HepG2 (cell line): ENCODE data around the gene LMNA. TPM values are rescaled to one million over a fixed set of nuclear protein-coding genes. Genes with fewer than 3 reads are reported as not detected.

Source experiments
- FOXO1 ChIP-seq: sonication (generic); formaldehyde crosslinking; IDR thresholded peaks from 2 replicates; pipeline ENCODE4 v1.4.0; 2020; ENCODE audit warnings: missing genetic modification reagents
- HHEX ChIP-seq: IDR thresholded peaks from 2 replicates; pipeline ENCODE4 v1.6.1; 2016; ENCODE audit warnings: control low read depth
- ISX ChIP-seq: sonication (generic); formaldehyde crosslinking; conservative IDR thresholded peaks from 2 replicates; pipeline ENCODE4 v1.5.0; 2020; ENCODE audit warnings: missing genetic modification reagents
- KDM6A ChIP-seq: IDR thresholded peaks from 2 replicates; pipeline ENCODE4 v1.6.1; 2016; ENCODE audit warnings: low read depth
- SIN3A ChIP-seq: IDR thresholded peaks from 2 replicates; pipeline ENCODE4 v1.6.1; 2011; ENCODE audit warnings: low read depth, mild to moderate bottlenecking, control low read depth, low read length, borderline replicate concordance
- SNAI1 ChIP-seq: sonication (generic); formaldehyde crosslinking; IDR thresholded peaks from 2 replicates; pipeline ENCODE4 v1.5.0; 2020; ENCODE audit warnings: mild to moderate bottlenecking, missing genetic modification reagents, borderline replicate concordance
- ZBTB1 ChIP-seq: sonication (generic); formaldehyde crosslinking; IDR thresholded peaks from 2 replicates; pipeline ENCODE4 v1.4.0; 2020; ENCODE audit warnings: missing genetic modification reagents, borderline replicate concordance
- ZNF296 ChIP-seq: sonication (generic); formaldehyde crosslinking; conservative IDR thresholded peaks from 2 replicates; pipeline ENCODE4 v1.5.0; 2020; ENCODE audit warnings: mild to moderate bottlenecking, missing genetic modification reagents
- ZNF572 ChIP-seq: sonication (generic); formaldehyde crosslinking; IDR thresholded peaks from 2 replicates; pipeline ENCODE4 v1.5.1; 2020; ENCODE audit warnings: mild to moderate bottlenecking, missing genetic modification reagents
- ZNF713 ChIP-seq: sonication (generic); formaldehyde crosslinking; IDR thresholded peaks from 2 replicates; pipeline ENCODE4 v1.4.0; 2020; ENCODE audit warnings: mild to moderate bottlenecking, missing genetic modification reagents
- polyA plus RNA-seq, 8 experiments: library from polyadenylated mRNA; depleted of rRNA in 3 of 8; stranded (reverse) in 7 of 8; unstranded in 1 of 8; fragments of >200 nt; fragmentation: Illumina TruSeq in 4 of 8; extraction: Trizol in 4 of 8; gene quantifications; 2 replicates each; pipeline versions ENCODE4 v1.2.1 to v1.2.3, GENCODE V29; 2011 to 2016; ENCODE audit warnings: low read depth in 4 of 8, missing spikeins in 1 of 8, mixed read lengths in 1 of 8; ENCODE audit not compliant: insufficient read depth in 1 of 8
- total RNA-seq, 5 experiments: library from RNA; depleted of rRNA; stranded (reverse); fragments of >200 nt; fragmentation: Illumina TruSeq; extraction: Trizol; gene quantifications; 2 replicates each; pipeline ENCODE4 v1.2.3, GENCODE V29; 2016; ENCODE audit warnings: low read depth in 1 of 5
- TF ChIP-seq, protein P1 (sequence below): sonication (generic); formaldehyde crosslinking; IDR thresholded peaks from 2 replicates; pipeline ENCODE4 v1.4.0; 2020; ENCODE audit warnings: low read depth, mild to moderate bottlenecking, missing genetic modification reagents
- TF ChIP-seq, protein P2 (sequence below): sonication (generic); formaldehyde crosslinking; IDR thresholded peaks from 2 replicates; pipeline ENCODE4 v1.4.0; 2020; ENCODE audit warnings: missing genetic modification reagents, mild to moderate bottlenecking, borderline replicate concordance
- TF ChIP-seq, protein P3 (sequence below): sonication (generic); formaldehyde crosslinking; IDR thresholded peaks from 2 replicates; pipeline ENCODE4 v1.9.0; 2021; ENCODE audit warnings: mild to moderate bottlenecking, missing genetic modification reagents
- TF ChIP-seq, protein P4 (sequence below): IDR thresholded peaks from 2 replicates; pipeline ENCODE4 v1.6.1; 2016; ENCODE audit warnings: missing compliant biosample characterization, missing genetic modification reagents, borderline replicate concordance
- TF ChIP-seq, protein P5 (sequence below): sonication (generic); formaldehyde crosslinking; IDR thresholded peaks from 2 replicates; pipeline ENCODE4 v1.5.0; 2020; ENCODE audit warnings: missing genetic modification reagents

Gene LMNA
- total and polyA plus RNA-seq, 2 of the 13 experiments (the other 11 are each of a cell fraction or from before 2014, with no cell fraction given): 107 to 225 TPM

DNA sequence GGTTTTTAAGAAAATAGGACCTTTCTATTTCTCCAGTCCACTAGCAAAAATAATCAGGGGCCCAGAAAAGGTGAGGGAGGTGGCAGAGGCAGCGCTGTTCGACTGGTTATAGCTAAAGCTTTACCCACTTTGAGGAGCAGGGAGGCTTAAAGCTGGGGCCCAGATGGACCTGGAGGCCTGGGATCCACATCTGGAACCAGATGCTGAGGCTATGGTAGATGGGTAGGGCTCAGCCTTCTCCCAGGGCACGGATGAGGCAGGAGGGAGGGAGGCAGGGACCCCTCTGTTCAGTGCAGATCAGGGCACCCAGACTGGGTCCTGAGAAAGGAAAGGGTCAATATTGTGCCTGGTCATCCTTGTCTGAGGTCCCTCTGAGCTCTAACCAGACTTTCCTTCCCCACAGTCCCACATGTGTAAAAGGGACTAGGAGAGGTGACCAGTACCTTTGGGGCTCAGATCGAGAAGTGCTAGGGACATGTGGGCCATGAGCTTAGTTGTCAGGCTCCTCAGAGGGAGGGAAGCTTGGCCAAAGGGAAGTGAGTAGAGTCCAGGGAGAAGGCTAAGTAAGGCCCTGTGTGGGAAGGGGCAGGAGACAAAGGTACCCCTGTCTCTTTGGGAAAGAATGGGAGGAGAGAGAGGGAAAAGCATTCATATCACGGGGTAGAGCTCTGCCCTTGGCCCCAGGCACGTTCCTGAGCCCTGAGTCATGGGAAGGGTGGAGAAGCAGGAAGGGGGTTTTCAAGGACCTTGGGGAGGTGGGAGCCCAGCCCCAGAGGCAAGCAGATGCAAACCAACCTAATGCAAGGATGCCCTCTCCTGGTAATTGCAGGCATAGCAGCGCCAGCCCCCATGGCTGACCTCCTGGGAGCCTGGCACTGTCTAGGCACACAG, 15.4 kb downstream of the LMNA start (continued):
- TF ChIP-seq, protein P1, sequence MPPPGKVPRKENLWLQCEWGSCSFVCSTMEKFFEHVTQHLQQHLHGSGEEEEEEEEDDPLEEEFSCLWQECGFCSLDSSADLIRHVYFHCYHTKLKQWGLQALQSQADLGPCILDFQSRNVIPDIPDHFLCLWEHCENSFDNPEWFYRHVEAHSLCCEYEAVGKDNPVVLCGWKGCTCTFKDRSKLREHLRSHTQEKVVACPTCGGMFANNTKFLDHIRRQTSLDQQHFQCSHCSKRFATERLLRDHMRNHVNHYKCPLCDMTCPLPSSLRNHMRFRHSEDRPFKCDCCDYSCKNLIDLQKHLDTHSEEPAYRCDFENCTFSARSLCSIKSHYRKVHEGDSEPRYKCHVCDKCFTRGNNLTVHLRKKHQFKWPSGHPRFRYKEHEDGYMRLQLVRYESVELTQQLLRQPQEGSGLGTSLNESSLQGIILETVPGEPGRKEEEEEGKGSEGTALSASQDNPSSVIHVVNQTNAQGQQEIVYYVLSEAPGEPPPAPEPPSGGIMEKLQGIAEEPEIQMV (CRISPR knock-in tag): peak; percentile 88
- peak; percentile 58; the same call in 1 of the 2 replicates for TF ChIP-seq FOXO1 (CRISPR knock-in tag)
- no peak for TF ChIP-seq HHEX (CRISPR knock-in tag)
- TF ChIP-seq, protein P2, sequence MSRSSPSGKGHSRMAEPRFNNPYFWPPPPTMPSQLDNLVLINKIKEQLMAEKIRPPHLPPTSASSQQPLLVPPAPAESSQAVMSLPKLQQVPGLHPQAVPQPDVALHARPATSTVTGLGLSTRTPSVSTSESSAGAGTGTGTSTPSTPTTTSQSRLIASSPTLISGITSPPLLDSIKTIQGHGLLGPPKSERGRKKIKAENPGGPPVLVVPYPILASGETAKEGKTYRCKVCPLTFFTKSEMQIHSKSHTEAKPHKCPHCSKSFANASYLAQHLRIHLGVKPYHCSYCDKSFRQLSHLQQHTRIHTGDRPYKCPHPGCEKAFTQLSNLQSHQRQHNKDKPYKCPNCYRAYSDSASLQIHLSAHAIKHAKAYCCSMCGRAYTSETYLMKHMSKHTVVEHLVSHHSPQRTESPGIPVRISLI (CRISPR knock-in tag): no peak
- TF ChIP-seq ISX (CRISPR knock-in tag): no peak
- TF ChIP-seq ZNF713 (CRISPR knock-in tag): no peak
- TF ChIP-seq, protein P3, sequence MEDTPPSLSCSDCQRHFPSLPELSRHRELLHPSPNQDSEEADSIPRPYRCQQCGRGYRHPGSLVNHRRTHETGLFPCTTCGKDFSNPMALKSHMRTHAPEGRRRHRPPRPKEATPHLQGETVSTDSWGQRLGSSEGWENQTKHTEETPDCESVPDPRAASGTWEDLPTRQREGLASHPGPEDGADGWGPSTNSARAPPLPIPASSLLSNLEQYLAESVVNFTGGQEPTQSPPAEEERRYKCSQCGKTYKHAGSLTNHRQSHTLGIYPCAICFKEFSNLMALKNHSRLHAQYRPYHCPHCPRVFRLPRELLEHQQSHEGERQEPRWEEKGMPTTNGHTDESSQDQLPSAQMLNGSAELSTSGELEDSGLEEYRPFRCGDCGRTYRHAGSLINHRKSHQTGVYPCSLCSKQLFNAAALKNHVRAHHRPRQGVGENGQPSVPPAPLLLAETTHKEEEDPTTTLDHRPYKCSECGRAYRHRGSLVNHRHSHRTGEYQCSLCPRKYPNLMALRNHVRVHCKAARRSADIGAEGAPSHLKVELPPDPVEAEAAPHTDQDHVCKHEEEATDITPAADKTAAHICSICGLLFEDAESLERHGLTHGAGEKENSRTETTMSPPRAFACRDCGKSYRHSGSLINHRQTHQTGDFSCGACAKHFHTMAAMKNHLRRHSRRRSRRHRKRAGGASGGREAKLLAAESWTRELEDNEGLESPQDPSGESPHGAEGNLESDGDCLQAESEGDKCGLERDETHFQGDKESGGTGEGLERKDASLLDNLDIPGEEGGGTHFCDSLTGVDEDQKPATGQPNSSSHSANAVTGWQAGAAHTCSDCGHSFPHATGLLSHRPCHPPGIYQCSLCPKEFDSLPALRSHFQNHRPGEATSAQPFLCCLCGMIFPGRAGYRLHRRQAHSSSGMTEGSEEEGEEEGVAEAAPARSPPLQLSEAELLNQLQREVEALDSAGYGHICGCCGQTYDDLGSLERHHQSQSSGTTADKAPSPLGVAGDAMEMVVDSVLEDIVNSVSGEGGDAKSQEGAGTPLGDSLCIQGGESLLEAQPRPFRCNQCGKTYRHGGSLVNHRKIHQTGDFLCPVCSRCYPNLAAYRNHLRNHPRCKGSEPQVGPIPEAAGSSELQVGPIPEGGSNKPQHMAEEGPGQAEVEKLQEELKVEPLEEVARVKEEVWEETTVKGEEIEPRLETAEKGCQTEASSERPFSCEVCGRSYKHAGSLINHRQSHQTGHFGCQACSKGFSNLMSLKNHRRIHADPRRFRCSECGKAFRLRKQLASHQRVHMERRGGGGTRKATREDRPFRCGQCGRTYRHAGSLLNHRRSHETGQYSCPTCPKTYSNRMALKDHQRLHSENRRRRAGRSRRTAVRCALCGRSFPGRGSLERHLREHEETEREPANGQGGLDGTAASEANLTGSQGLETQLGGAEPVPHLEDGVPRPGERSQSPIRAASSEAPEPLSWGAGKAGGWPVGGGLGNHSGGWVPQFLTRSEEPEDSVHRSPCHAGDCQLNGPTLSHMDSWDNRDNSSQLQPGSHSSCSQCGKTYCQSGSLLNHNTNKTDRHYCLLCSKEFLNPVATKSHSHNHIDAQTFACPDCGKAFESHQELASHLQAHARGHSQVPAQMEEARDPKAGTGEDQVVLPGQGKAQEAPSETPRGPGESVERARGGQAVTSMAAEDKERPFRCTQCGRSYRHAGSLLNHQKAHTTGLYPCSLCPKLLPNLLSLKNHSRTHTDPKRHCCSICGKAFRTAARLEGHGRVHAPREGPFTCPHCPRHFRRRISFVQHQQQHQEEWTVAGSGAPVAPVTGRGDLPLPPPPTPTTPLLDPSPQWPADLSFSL: no peak
- TF ChIP-seq, protein P4, sequence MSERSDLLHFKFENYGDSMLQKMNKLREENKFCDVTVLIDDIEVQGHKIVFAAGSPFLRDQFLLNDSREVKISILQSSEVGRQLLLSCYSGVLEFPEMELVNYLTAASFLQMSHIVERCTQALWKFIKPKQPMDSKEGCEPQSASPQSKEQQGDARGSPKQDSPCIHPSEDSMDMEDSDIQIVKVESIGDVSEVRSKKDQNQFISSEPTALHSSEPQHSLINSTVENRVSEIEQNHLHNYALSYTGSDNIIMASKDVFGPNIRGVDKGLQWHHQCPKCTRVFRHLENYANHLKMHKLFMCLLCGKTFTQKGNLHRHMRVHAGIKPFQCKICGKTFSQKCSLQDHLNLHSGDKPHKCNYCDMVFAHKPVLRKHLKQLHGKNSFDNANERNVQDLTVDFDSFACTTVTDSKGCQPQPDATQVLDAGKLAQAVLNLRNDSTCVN: peak; percentile 30; the same call in 1 of the 2 replicates
- TF ChIP-seq, protein P5, sequence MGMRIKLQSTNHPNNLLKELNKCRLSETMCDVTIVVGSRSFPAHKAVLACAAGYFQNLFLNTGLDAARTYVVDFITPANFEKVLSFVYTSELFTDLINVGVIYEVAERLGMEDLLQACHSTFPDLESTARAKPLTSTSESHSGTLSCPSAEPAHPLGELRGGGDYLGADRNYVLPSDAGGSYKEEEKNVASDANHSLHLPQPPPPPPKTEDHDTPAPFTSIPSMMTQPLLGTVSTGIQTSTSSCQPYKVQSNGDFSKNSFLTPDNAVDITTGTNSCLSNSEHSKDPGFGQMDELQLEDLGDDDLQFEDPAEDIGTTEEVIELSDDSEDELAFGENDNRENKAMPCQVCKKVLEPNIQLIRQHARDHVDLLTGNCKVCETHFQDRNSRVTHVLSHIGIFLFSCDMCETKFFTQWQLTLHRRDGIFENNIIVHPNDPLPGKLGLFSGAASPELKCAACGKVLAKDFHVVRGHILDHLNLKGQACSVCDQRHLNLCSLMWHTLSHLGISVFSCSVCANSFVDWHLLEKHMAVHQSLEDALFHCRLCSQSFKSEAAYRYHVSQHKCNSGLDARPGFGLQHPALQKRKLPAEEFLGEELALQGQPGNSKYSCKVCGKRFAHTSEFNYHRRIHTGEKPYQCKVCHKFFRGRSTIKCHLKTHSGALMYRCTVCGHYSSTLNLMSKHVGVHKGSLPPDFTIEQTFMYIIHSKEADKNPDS: peak; percentile 73; the same call in 1 of the 2 replicates
- TF ChIP-seq ZNF296: no peak
- no peak for TF ChIP-seq ZNF572 (CRISPR knock-in tag)
- TF ChIP-seq KDM6A (CRISPR knock-in tag): peak; percentile 20; the same call in 1 of the 2 replicates
- TF ChIP-seq SNAI1 (CRISPR knock-in tag): no peak
- 0 out of 2 replicates have a peak, but pooled peaks have one; percentile 22 for TF ChIP-seq SIN3A
- no peak for TF ChIP-seq ZBTB1
